Measurements from ENCODE around the gene KDM8.

KDM8 gene

GRCh38 chr16:27232901-27233625 lies 29.7 kb downstream of the KDM8 start:
- TF ChIP-seq SNAI2 (CRISPR knock-in tag; IDR thresholded peaks at IDR 0.05) (no peak), CSDC2 (CRISPR knock-in tag; IDR thresholded peaks at IDR 0.05) (no peak), ZC3H10 (CRISPR knock-in tag; IDR thresholded peaks at IDR 0.05) (no peak), GLIS3 (CRISPR knock-in tag; IDR thresholded peaks at IDR 0.05) (no peak), TCF4 (CRISPR knock-in tag; IDR thresholded peaks at IDR 0.05; ENCODE audit: borderline replicate concordance) (no peak), ARNTL (CRISPR knock-in tag; IDR thresholded peaks at IDR 0.05; ENCODE audit: borderline replicate concordance, low read depth) (no peak), ZNF70 (CRISPR knock-in tag; IDR thresholded peaks at IDR 0.05) (no peak), ZFP30 (CRISPR knock-in tag; IDR thresholded peaks at IDR 0.05) (no peak), BACH2 (CRISPR knock-in tag; IDR thresholded peaks at IDR 0.05; ENCODE audit: borderline replicate concordance) (no peak), TOX (CRISPR knock-in tag; IDR thresholded peaks at IDR 0.05; ENCODE audit: borderline replicate concordance) (no peak)
- TF ChIP-seq, protein P1, sequence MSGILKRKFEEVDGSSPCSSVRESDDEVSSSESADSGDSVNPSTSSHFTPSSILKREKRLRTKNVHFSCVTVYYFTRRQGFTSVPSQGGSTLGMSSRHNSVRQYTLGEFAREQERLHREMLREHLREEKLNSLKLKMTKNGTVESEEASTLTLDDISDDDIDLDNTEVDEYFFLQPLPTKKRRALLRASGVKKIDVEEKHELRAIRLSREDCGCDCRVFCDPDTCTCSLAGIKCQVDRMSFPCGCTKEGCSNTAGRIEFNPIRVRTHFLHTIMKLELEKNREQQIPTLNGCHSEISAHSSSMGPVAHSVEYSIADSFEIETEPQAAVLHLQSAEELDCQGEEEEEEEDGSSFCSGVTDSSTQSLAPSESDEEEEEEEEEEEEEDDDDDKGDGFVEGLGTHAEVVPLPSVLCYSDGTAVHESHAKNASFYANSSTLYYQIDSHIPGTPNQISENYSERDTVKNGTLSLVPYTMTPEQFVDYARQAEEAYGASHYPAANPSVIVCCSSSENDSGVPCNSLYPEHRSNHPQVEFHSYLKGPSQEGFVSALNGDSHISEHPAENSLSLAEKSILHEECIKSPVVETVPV (CRISPR knock-in tag; IDR thresholded peaks at IDR 0.05): no peak
- no peak for ATAC-seq

DNA sequence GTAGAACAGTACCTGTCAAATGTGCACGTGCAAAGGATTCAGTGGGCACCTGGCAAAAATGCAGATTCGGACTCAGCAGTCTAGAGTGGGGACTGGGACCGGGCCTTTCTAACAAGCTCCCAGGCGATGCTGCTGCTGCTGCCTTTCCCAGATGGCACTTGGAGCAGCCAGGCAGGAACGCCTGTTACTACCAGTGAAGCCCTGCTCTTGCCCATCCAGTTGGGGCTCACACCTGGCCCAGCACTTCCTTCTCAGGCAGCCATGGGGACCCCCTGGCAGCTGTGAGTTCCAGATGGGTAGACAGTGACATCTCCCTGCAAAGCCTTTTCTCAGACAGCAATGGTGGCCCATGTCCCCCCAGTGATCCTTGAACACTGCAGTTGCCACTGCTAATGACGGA lies 30.4 kb downstream of the KDM8 start:
- ATAC-seq: no peak
- TF ChIP-seq SNAI2 (CRISPR knock-in tag; IDR thresholded peaks at IDR 0.05): no peak
- TF ChIP-seq ZNF8 (CRISPR knock-in tag; IDR thresholded peaks at IDR 0.05): no peak
- TF ChIP-seq, protein P1 (CRISPR knock-in tag; IDR thresholded peaks at IDR 0.05): no peak
- TF ChIP-seq, protein P2, sequence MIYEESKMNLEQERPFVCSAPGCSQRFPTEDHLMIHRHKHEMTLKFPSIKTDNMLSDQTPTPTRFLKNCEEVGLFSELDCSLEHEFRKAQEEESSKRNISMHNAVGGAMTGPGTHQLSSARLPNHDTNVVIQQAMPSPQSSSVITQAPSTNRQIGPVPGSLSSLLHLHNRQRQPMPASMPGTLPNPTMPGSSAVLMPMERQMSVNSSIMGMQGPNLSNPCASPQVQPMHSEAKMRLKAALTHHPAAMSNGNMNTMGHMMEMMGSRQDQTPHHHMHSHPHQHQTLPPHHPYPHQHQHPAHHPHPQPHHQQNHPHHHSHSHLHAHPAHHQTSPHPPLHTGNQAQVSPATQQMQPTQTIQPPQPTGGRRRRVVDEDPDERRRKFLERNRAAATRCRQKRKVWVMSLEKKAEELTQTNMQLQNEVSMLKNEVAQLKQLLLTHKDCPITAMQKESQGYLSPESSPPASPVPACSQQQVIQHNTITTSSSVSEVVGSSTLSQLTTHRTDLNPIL (CRISPR knock-in tag; IDR thresholded peaks at IDR 0.05; ENCODE audit: low read depth): no peak
- TF ChIP-seq ZC3H10 (CRISPR knock-in tag; IDR thresholded peaks at IDR 0.05): no peak
- no peak for TF ChIP-seq CSDC2 (CRISPR knock-in tag; IDR thresholded peaks at IDR 0.05)
- no peak for TF ChIP-seq GLIS3 (CRISPR knock-in tag; IDR thresholded peaks at IDR 0.05)
- no peak for TF ChIP-seq ESRRG (CRISPR knock-in tag; IDR thresholded peaks at IDR 0.05)
- TF ChIP-seq ZFP30 (CRISPR knock-in tag; IDR thresholded peaks at IDR 0.05): no peak
- no peak for TF ChIP-seq RARB (CRISPR knock-in tag; IDR thresholded peaks at IDR 0.05)
- no peak for TF ChIP-seq BACH2 (CRISPR knock-in tag; IDR thresholded peaks at IDR 0.05; ENCODE audit: borderline replicate concordance)
- no peak for TF ChIP-seq ISL1 (CRISPR knock-in tag; IDR thresholded peaks at IDR 0.05)
- TF ChIP-seq, protein P3, sequence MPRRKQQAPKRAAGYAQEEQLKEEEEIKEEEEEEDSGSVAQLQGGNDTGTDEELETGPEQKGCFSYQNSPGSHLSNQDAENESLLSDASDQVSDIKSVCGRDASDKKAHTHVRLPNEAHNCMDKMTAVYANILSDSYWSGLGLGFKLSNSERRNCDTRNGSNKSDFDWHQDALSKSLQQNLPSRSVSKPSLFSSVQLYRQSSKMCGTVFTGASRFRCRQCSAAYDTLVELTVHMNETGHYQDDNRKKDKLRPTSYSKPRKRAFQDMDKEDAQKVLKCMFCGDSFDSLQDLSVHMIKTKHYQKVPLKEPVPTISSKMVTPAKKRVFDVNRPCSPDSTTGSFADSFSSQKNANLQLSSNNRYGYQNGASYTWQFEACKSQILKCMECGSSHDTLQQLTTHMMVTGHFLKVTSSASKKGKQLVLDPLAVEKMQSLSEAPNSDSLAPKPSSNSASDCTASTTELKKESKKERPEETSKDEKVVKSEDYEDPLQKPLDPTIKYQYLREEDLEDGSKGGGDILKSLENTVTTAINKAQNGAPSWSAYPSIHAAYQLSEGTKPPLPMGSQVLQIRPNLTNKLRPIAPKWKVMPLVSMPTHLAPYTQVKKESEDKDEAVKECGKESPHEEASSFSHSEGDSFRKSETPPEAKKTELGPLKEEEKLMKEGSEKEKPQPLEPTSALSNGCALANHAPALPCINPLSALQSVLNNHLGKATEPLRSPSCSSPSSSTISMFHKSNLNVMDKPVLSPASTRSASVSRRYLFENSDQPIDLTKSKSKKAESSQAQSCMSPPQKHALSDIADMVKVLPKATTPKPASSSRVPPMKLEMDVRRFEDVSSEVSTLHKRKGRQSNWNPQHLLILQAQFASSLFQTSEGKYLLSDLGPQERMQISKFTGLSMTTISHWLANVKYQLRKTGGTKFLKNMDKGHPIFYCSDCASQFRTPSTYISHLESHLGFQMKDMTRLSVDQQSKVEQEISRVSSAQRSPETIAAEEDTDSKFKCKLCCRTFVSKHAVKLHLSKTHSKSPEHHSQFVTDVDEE (CRISPR knock-in tag; IDR thresholded peaks at IDR 0.05): no peak
- no peak for TF ChIP-seq ZNF565 (CRISPR knock-in tag; conservative IDR thresholded peaks at IDR 0.05; ENCODE audit: low read depth)
- TF ChIP-seq POU6F1 (CRISPR knock-in tag; IDR thresholded peaks at IDR 0.05; ENCODE audit: borderline replicate concordance, low read depth): no peak
- TF ChIP-seq ARNTL (CRISPR knock-in tag; IDR thresholded peaks at IDR 0.05; ENCODE audit: borderline replicate concordance, low read depth): no peak
- no peak for TF ChIP-seq TOX (CRISPR knock-in tag; IDR thresholded peaks at IDR 0.05; ENCODE audit: borderline replicate concordance)

GRCh38 chr16:27234171-27234570 lies 30.8 kb downstream of the KDM8 start:
- TF ChIP-seq PPARA (CRISPR knock-in tag; IDR thresholded peaks at IDR 0.05; ENCODE audit: borderline replicate concordance) (no peak), PATZ1 (CRISPR knock-in tag; IDR thresholded peaks at IDR 0.05; ENCODE audit: borderline replicate concordance) (no peak), ZNF70 (CRISPR knock-in tag; IDR thresholded peaks at IDR 0.05) (no peak), OSR1 (CRISPR knock-in tag; IDR thresholded peaks at IDR 0.05) (no peak), RARB (CRISPR knock-in tag; IDR thresholded peaks at IDR 0.05) (no peak)
- ATAC-seq: no peak

Measured in SK-N-SH treated with all-trans-retinoic acid at 6 μM for 48 hours (cell line).